ENCODE data around the gene FOXO1. TPM values are rescaled to one million over a fixed set of nuclear protein-coding genes. Genes with fewer than 3 reads are reported as not detected.

The FOXO1 gene
- total and polyA plus RNA-seq, 2 of the 13 experiments (the other 11 are each of a cell fraction or from before 2014, with no cell fraction given): 8.1 to 13.1 TPM

DNA sequence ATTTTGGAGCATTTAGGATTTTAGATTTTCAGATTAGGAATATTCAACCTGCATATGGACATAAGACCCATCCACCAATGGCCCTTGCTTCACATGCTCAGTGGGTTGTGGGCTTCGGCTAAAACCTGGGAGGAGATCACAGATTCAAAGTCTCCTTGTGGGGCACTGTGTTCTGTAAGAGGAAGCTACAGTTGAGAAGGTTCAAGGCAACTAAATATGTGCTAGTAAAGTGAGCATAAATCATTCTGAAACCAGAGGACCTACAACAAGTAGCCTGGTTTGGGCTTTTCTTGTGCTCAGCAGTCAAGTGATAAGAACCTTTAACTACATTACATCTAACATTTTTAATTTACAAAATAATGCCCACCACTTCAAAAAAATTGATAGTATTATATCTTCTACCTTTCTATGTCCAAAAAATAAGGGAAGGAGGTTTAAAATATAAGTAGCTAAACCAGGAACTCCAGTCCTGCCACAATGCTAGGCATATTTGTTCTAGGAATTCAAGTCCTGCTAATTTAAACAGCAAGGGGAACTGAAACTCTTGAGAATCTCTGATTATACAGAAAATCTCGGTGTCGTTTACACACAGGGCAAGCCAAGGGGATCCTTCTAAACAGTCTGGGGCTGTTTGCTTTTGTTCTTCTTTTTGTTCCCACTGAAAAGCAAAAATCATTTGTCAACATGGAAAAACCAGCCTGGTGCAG is 36.6 kb downstream of the FOXO1 start (continued):
- TF ChIP-seq, protein P1, sequence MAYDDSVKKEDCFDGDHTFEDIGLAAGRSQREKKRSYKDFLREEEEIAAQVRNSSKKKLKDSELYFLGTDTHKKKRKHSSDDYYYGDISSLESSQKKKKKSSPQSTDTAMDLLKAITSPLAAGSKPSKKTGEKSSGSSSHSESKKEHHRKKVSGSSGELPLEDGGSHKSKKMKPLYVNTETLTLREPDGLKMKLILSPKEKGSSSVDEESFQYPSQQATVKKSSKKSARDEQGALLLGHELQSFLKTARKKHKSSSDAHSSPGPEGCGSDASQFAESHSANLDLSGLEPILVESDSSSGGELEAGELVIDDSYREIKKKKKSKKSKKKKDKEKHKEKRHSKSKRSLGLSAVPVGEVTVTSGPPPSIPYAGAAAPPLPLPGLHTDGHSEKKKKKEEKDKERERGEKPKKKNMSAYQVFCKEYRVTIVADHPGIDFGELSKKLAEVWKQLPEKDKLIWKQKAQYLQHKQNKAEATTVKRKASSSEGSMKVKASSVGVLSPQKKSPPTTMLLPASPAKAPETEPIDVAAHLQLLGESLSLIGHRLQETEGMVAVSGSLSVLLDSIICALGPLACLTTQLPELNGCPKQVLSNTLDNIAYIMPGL (CRISPR knock-in tag; IDR thresholded peaks at IDR 0.05; ENCODE audit: borderline replicate concordance in 1 of 2, low read depth in 1 of 2): no peak
- TF ChIP-seq MEF2D (CRISPR knock-in tag; IDR thresholded peaks at IDR 0.05): no peak
- no peak for TF ChIP-seq RFX3 (CRISPR knock-in tag; IDR thresholded peaks at IDR 0.05)
- no peak for TF ChIP-seq TRIM24 (CRISPR knock-in tag; IDR thresholded peaks at IDR 0.05)
- TF ChIP-seq IKZF1 (IDR thresholded peaks at IDR 0.05): no peak
- TF ChIP-seq ZNF232 (CRISPR knock-in tag; IDR thresholded peaks at IDR 0.05; ENCODE audit: borderline replicate concordance): no peak

DNA sequence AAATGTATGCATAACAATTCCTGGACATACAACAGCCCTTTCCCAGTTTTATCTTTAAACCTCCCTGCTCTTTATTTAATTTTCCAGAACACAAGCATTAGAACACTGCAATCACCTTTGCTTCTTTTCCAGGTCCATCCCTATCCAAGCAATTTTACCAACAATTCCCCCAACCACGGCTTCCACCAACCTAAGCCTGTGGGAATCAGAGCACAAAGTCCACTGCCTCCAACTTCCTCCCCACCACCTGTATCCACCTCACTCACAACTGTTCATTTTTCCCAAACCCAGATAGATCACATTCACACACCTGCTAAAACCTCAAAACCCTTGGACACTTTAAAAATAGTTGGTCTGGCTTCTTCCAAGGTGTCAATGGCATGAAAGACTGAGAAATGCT is 39.5 kb downstream of the FOXO1 start:
- 56% methylated on average over 1 of the region's 1 CpG for WGBS (ENCODE audit: low lambda C conversion rate)
- CTCF ChIA-PET (ENCODE audit: low intra/inter-chr PET ratio, low total read pairs): no interaction called here
- H3K79me2 ChIP-seq (ENCODE audit: insufficient read depth, low read length): peaks cover 96% of the 10 kb centered on the region
- FAIRE-seq (peak; percentile 48), ATAC-seq (peak; percentile 87), DNase-seq (ENCODE audit: low spot score) (peak; percentile 24)
- H3K4me3 ChIP-seq (replicated peaks in 1 of 3; ENCODE audit: insufficient read depth in 1 of 3, low read depth in 2 of 3, low read length in 3 of 3): no peak overlapping the region
- no TSS peak for BruUV-seq (replicated peaks)
- H3K9ac ChIP-seq (ENCODE audit: insufficient read depth, low read depth, low read length): no peak overlapping the region
- peaks cover 65% of the 10 kb centered on the region for H3K4me1 ChIP-seq (ENCODE audit: insufficient read depth, low read length)
- in situ Hi-C loops (cut with HindIII; ENCODE audit: extremely low pct_ligation_motif_present, low pct_unique_long_range_greater_than_20kb): no loop called here
- H3K9me3 ChIP-seq (ENCODE audit: low read length): no peaks in the 10 kb centered on the region
- intact Hi-C loops (cut with micrococcal nuclease; ENCODE audit: unreplicated experiment): no loop called here
- H4K20me1 ChIP-seq (ENCODE audit: insufficient read depth, low read length): peaks cover 73% of the 10 kb centered on the region
- no peak overlapping the region for H3K27ac ChIP-seq (ENCODE audit: extremely low read length, insufficient read depth, low read length)
- H2AFZ ChIP-seq (ENCODE audit: low read length): no peak overlapping the region
- H3K27me3 ChIP-seq (ENCODE audit: control insufficient read depth in 1 of 2, insufficient read depth in 2 of 2, low read length in 2 of 2): no peaks in the 10 kb centered on the region
- H3K36me3 ChIP-seq (replicated peaks in 1 of 2; ENCODE audit: control insufficient read depth in 1 of 2, insufficient read depth in 2 of 2, low read length in 2 of 2): peaks cover 0 to 7% of the 10 kb centered on the region in 2 experiments; a peak in 3 of 5 replicates
- POLR2A ChIA-PET: no interaction called here
- 0 out of 2 replicates have a peak overlapping the region, but pooled peaks have one; percentile 9 for H3K4me2 ChIP-seq (ENCODE audit: low read depth, low read length)
- TF ChIP-seq EP300 (IDR thresholded peaks at IDR 0.05; ENCODE audit: low read depth in 2 of 2, low read length in 2 of 2): no peak
- TF ChIP-seq EP300 (CRISPR knock-in tag; IDR thresholded peaks at IDR 0.05; ENCODE audit: borderline replicate concordance): no peak
- TF ChIP-seq, protein P2, sequence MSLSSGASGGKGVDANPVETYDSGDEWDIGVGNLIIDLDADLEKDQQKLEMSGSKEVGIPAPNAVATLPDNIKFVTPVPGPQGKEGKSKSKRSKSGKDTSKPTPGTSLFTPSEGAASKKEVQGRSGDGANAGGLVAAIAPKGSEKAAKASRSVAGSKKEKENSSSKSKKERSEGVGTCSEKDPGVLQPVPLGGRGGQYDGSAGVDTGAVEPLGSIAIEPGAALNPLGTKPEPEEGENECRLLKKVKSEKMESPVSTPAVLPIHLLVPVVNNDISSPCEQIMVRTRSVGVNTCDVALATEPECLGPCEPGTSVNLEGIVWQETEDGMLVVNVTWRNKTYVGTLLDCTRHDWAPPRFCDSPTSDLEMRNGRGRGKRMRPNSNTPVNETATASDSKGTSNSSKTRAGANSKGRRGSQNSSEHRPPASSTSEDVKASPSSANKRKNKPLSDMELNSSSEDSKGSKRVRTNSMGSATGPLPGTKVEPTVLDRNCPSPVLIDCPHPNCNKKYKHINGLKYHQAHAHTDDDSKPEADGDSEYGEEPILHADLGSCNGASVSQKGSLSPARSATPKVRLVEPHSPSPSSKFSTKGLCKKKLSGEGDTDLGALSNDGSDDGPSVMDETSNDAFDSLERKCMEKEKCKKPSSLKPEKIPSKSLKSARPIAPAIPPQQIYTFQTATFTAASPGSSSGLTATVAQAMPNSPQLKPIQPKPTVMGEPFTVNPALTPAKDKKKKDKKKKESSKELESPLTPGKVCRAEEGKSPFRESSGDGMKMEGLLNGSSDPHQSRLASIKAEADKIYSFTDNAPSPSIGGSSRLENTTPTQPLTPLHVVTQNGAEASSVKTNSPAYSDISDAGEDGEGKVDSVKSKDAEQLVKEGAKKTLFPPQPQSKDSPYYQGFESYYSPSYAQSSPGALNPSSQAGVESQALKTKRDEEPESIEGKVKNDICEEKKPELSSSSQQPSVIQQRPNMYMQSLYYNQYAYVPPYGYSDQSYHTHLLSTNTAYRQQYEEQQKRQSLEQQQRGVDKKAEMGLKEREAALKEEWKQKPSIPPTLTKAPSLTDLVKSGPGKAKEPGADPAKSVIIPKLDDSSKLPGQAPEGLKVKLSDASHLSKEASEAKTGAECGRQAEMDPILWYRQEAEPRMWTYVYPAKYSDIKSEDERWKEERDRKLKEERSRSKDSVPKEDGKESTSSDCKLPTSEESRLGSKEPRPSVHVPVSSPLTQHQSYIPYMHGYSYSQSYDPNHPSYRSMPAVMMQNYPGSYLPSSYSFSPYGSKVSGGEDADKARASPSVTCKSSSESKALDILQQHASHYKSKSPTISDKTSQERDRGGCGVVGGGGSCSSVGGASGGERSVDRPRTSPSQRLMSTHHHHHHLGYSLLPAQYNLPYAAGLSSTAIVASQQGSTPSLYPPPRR (CRISPR knock-in tag; IDR thresholded peaks at IDR 0.05; ENCODE audit: borderline replicate concordance): no peak
- peak; percentile 18; the same call in 1 of the 2 replicates for TF ChIP-seq MED1 (CRISPR knock-in tag; IDR thresholded peaks at IDR 0.05)
- TF ChIP-seq GTF3A (CRISPR knock-in tag; conservative IDR thresholded peaks at IDR 0.05): no peak
- TF ChIP-seq ZMYM4 (CRISPR knock-in tag; IDR thresholded peaks at IDR 0.05): 0 out of 2 replicates have a peak, but pooled peaks have one; percentile 33
- peak; percentile 55; the same call in 1 of the 2 replicates for TF ChIP-seq ZNF263 (CRISPR knock-in tag; IDR thresholded peaks at IDR 0.05)
- TF ChIP-seq, protein P3, sequence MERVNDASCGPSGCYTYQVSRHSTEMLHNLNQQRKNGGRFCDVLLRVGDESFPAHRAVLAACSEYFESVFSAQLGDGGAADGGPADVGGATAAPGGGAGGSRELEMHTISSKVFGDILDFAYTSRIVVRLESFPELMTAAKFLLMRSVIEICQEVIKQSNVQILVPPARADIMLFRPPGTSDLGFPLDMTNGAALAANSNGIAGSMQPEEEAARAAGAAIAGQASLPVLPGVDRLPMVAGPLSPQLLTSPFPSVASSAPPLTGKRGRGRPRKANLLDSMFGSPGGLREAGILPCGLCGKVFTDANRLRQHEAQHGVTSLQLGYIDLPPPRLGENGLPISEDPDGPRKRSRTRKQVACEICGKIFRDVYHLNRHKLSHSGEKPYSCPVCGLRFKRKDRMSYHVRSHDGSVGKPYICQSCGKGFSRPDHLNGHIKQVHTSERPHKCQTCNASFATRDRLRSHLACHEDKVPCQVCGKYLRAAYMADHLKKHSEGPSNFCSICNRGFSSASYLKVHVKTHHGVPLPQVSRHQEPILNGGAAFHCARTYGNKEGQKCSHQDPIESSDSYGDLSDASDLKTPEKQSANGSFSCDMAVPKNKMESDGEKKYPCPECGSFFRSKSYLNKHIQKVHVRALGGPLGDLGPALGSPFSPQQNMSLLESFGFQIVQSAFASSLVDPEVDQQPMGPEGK (CRISPR knock-in tag; IDR thresholded peaks at IDR 0.05): 0 out of 2 replicates have a peak, but pooled peaks have one; percentile 14
